CD4-positive, alpha-beta T cell (primary cell): ENCODE results near the gene MON1B. TPM values are rescaled to one million over a fixed set of nuclear protein-coding genes. Genes with fewer than 3 reads are reported as not detected.

Experiments used
- ATAC-seq: fragments of 200-7000 bp; cut with Tn5 transposase; one replicate; pipeline ENCODE4 v1.10.0; 2022; ENCODE audit warnings: mild to moderate bottlenecking; ENCODE audit not compliant: poor library complexity
- CTCF ChIA-PET: fragments of 350-600 bp; sonication (Branson Sonifier 250); formaldehyde crosslinking; loops from one replicate; lab custom pipeline; 2021; ENCODE audit warnings: antibody characterized with exemption, inconsistent platforms; lab: Charles Lee
- POLR2A ChIA-PET: fragments of 350-600 bp; sonication (Branson Sonifier 250); formaldehyde crosslinking; loops from one replicate; lab custom pipeline; 2021; ENCODE audit warnings: antibody characterized with exemption, inconsistent platforms; lab: Charles Lee
- DNase-seq, 14 experiments: peaks; one replicate each; pipeline ENCODE4 v3.0.0-alpha.2; 2013 to 2020; ENCODE audit warnings: mixed read lengths in 2 of 14
- H3K27ac ChIP-seq, 2 donors: one replicate each; pipeline versions ENCODE4 v1.5.1 to v1.7.0; 2013; ENCODE audit warnings: low read length in 2 of 2, low read depth in 1 of 2, mild to moderate bottlenecking in 1 of 2
- H3K27me3 ChIP-seq, 2 experiments: 1 replicate in 1 of 2; 2 replicates in 1 of 2; pipeline versions ENCODE4 v1.6.1 to v1.7.0; 2013; ENCODE audit warnings: low read length in 2 of 2, control low read depth in 1 of 2, mild to moderate bottlenecking in 1 of 2, moderate library complexity in 1 of 2; ENCODE audit not compliant: insufficient read depth in 2 of 2, control insufficient read depth in 1 of 2
- H3K36me3 ChIP-seq: one replicate; pipeline ENCODE4 v1.6.1; 2013; ENCODE audit warnings: low read length, control low read depth; ENCODE audit not compliant: insufficient read depth
- H3K4me1 ChIP-seq: one replicate; pipeline ENCODE4 v1.6.1; 2013; ENCODE audit warnings: low read length, control low read depth; ENCODE audit not compliant: insufficient read depth
- H3K4me3 ChIP-seq: one replicate; pipeline ENCODE4 v1.5.1; 2013; ENCODE audit warnings: mild to moderate bottlenecking, low read length, moderate library complexity
- H3K9me3 ChIP-seq, 2 experiments: 1 replicate in 1 of 2; 2 replicates in 1 of 2; pipeline versions ENCODE4 v1.6.1 to v1.7.0; 2013; ENCODE audit warnings: low read length in 2 of 2, mild to moderate bottlenecking in 2 of 2, control low read depth in 1 of 2, moderate library complexity in 1 of 2; ENCODE audit not compliant: control insufficient read depth in 1 of 2, insufficient read depth in 1 of 2
- H3K27ac Mint-ChIP-seq: one replicate; pipeline ENCODE4 v1.8.0; 2020; ENCODE audit warnings: mixed read lengths
- H3K27me3 Mint-ChIP-seq: one replicate; pipeline ENCODE4 v1.8.0; 2021; ENCODE audit warnings: mixed read lengths
- H3K36me3 Mint-ChIP-seq: one replicate; pipeline ENCODE4 v1.8.0; 2021; ENCODE audit warnings: low read depth, mixed read lengths
- H3K4me1 Mint-ChIP-seq: one replicate; pipeline ENCODE4 v1.8.0; 2021; ENCODE audit warnings: low read depth, mixed read lengths
- H3K4me3 Mint-ChIP-seq: one replicate; pipeline ENCODE4 v1.8.0; 2020; ENCODE audit warnings: mild to moderate bottlenecking, mixed read lengths
- H3K9me3 Mint-ChIP-seq: one replicate; pipeline ENCODE4 v1.8.0; 2020; ENCODE audit warnings: mixed read lengths
- intact Hi-C, 2 experiments: fragments of 100-400 bp; cut with DNase I in 1 of 2; cut with micrococcal nuclease in 1 of 2; formaldehyde crosslinking; loops; one replicate each; pipeline versions ENCODE4 v1.15.1 to v1.9.0; 2023 to 2025; cut with DNase I, micrococcal nuclease
- total RNA-seq, 174 experiments: library from RNA in 2 of 174; stranded (reverse) in 2 of 174; gene quantifications; one replicate each; pipeline ENCODE4 v1.2.3 and lab custom pipeline; 2021 to 2026
- TF ChIP-seq, protein P1 (sequence below): fragments of 200-600 bp; IDR thresholded peaks from one replicate; pipeline ENCODE4 v1.8.0; 2022; ENCODE audit warnings: antibody characterized with exemption, mild to moderate bottlenecking

Gene MON1B
- total RNA-seq, 2 experiments from 2014 or later, result 52.3 to 52.6 TPM

DNA sequence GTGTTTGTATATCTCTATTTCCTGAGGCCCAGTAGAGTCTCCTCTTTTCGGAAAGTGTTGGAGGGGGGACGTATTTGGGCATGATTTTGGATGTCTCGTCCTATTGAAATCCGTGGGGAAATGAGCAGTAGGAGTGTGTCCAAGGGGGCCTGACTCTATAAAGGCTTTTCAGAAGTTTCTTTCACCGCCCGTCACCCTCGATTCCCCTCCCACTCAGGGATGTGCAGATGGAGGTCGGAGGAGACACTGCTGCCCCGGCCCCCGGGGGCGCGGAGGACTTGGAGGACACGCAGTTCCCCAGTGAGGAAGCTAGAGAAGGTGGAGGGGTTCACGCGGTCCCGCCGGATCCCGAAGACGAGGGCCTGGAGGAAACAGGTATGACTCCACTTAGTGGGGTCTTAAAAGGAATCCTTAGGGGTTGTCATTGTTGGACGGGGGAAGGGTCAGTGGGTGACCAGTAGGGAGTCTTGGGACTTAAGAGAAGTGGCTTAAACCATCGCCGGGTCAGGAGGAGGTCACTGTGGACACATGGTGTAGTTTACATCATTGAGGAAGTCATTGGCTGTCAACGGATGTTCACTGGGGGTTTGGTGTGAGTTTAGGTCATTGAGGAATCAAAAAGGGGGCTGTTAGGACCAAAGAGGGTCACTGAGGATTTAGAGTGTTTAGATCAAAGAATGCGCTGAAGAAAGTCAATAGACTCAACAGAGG, 424 bp downstream of the MON1B start:
- Histone ChIP-seq H3K4me1 (peaks cover 44% of the 10 kb centered on the region), H3K27me3 (no peaks in the 10 kb centered on the region), H3K9me3 (peaks cover 0 to 3% of the 10 kb centered on the region in 2 experiments), H3K36me3 (peaks cover 32% of the 10 kb centered on the region), H3K4me3 (peak overlapping the region; percentile 98), H3K27ac (peak overlapping the region; percentile 95 to 99)
- Mint-ChIP-seq H3K27me3 (no peaks in the 10 kb centered on the region), H3K9me3 (no peaks in the 10 kb centered on the region), H3K27ac (peak overlapping the region; percentile 97), H3K4me3 (peak overlapping the region; percentile 92), H3K36me3 (peaks cover 57% of the 10 kb centered on the region), H3K4me1 (peaks cover 53% of the 10 kb centered on the region)
- ATAC-seq (peak; percentile 1), DNase-seq (peak in 7 of 14 experiments; percentile 15 to 59 (median 42))
- intact Hi-C loops, result loop anchor here (2.0 to 10.0 kb wide), 8 partner anchors 21 to 1759 kb away; partner anchors contain the start of genes ADAT1 (in 1 of the 2), CFDP1 (in 1 of the 2), KARS1 (in 1 of the 2) and NUDT7 (in 1 of the 2)
- TF ChIP-seq, protein P1, sequence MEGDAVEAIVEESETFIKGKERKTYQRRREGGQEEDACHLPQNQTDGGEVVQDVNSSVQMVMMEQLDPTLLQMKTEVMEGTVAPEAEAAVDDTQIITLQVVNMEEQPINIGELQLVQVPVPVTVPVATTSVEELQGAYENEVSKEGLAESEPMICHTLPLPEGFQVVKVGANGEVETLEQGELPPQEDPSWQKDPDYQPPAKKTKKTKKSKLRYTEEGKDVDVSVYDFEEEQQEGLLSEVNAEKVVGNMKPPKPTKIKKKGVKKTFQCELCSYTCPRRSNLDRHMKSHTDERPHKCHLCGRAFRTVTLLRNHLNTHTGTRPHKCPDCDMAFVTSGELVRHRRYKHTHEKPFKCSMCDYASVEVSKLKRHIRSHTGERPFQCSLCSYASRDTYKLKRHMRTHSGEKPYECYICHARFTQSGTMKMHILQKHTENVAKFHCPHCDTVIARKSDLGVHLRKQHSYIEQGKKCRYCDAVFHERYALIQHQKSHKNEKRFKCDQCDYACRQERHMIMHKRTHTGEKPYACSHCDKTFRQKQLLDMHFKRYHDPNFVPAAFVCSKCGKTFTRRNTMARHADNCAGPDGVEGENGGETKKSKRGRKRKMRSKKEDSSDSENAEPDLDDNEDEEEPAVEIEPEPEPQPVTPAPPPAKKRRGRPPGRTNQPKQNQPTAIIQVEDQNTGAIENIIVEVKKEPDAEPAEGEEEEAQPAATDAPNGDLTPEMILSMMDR, result no peak
- ChIA-PET CTCF (interaction anchor here (1.0 kb wide), 2 partner anchors 21 to 1674 kb away, joined by 5 read pairs; no protein-coding TSS in a partner anchor), POLR2A (interaction anchor here (1.0 to 2.0 kb wide), 8 partner anchors 11 to 1758 kb away, joined by 3 to 31 read pairs (median 6); partner anchors contain the start of genes ADAT1, CFDP1, KARS1 and NUDT7)

DNA sequence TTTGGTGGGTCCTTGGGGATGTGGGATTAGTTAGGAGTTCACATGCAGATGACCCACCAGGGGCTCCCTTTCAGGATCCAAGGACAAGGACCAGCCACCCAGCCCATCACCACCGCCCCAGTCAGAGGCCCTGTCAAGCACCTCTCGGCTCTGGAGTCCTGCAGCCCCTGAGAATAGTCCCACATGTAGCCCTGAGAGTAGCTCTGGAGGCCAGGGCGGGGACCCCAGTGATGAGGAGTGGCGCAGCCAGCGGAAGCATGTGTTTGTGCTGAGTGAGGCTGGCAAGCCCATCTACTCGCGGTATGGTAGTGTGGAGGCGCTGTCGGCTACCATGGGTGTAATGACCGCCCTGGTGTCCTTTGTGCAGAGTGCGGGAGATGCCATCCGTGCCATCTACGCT, 2.4 kb downstream of the MON1B start:
- intact Hi-C loops, result loop anchor here (1.0 to 10.0 kb wide), 7 partner anchors 18 to 1729 kb away; partner anchors contain the start of genes ADAT1 (in 1 of the 2), KARS1 (in 1 of the 2), NUDT7 (in 1 of the 2) and TERF2IP (in 1 of the 2)

More for the DNA sequence above, 2.4 kb downstream of the MON1B start:
- Mint-ChIP-seq H3K27me3 (no peaks in the 10 kb centered on the region), H3K4me3 (peak overlapping the region; percentile 92), H3K36me3 (peaks cover 77% of the 10 kb centered on the region), H3K4me1 (peaks cover 53% of the 10 kb centered on the region), H3K27ac (peak overlapping the region; percentile 97), H3K9me3 (no peaks in the 10 kb centered on the region)
- Histone ChIP-seq H3K27me3 (no peaks in the 10 kb centered on the region), H3K27ac (no peak overlapping the region), H3K4me1 (peaks cover 44% of the 10 kb centered on the region), H3K9me3 (peaks cover 0 to 3% of the 10 kb centered on the region in 2 experiments), H3K4me3 (no peak overlapping the region), H3K36me3 (peaks cover 49% of the 10 kb centered on the region)
- ChIA-PET POLR2A (no interaction called here), CTCF (no interaction called here)
- no peak for ATAC-seq
- TF ChIP-seq, protein P1, result no peak
- no peak for DNase-seq
